ENCODE measurements around the gene MACROD2. TPM values are rescaled to one million over a fixed set of nuclear protein-coding genes. Genes with fewer than 3 reads are reported as not detected.
A peak's percentile ranks its signal among the peaks of the same experiment; 100 is the strongest.

Gene MACROD2
- polyA plus RNA-seq, 1 donor (not counting 4 experiments of a cell fraction or from before 2014, with no cell fraction given) = 0.71 TPM

GRCh38 chr20:15042723-15043122, 1047.4 kb downstream of the MACROD2 start:
- FAIRE-seq = no peak
- Histone ChIP-seq H3K27me3 (ENCODE audit: control insufficient read depth, extremely low read depth, insufficient read depth, low read length) (no peaks in the 10 kb centered on the region), H3K9ac (ENCODE audit: control insufficient read depth, extremely low read depth, insufficient read depth, low read length) (no peak overlapping the region), H3K4me1 (ENCODE audit: control insufficient read depth, extremely low read depth, insufficient read depth, low read length) (peaks cover 12% of the 10 kb centered on the region), H3K79me2 (ENCODE audit: control insufficient read depth, insufficient read depth, low read length) (no peaks in the 10 kb centered on the region), H3K4me2 (ENCODE audit: control insufficient read depth, extremely low read depth, insufficient read depth, low read depth, low read length) (no peak overlapping the region), H3K9me3 (ENCODE audit: control insufficient read depth, low read depth, low read length) (no peaks in the 10 kb centered on the region), H3K9me1 (ENCODE audit: control insufficient read depth, extremely low read depth, insufficient read depth, low read length) (no peaks in the 10 kb centered on the region), H2AFZ (ENCODE audit: control insufficient read depth, low read length) (no peak overlapping the region), H3K36me3 (ENCODE audit: control insufficient read depth in 2 of 2, extremely low read depth in 1 of 2, insufficient read depth in 2 of 2, low read length in 2 of 2) (no peaks in the 10 kb centered on the region), H3K27ac (ENCODE audit: control insufficient read depth, insufficient read depth, low read length) (no peak overlapping the region), H3K4me3 (ENCODE audit: control insufficient read depth in 2 of 3, extremely low read depth in 1 of 3, insufficient read depth in 2 of 3, low read depth in 1 of 3, low read length in 3 of 3) (no peak overlapping the region), H4K20me1 (ENCODE audit: control insufficient read depth, extremely low read depth, insufficient read depth, low read length) (no peaks in the 10 kb centered on the region)
- no peak for DNase-seq (ENCODE audit: low read depth, low spot score)
- TF ChIP-seq CTCF (optimal IDR thresholded peaks at IDR 0.05 in 1 of 3, IDR thresholded peaks at IDR 0.05 in 1 of 3, conservative IDR thresholded peaks at IDR 0.05 in 1 of 3; ENCODE audit: extremely low read depth in 1 of 3, insufficient read depth in 2 of 3, low read length in 3 of 3) (no peak), EZH2 (IDR thresholded peaks at IDR 0.05; ENCODE audit: low read length) (no peak)
- dilution Hi-C loops (cut with MboI; ENCODE audit: extremely low pct_ligation_motif_present, low sequenced_read_pairs) = no loop called here

- Histone ChIP-seq H3K4me3 (ENCODE audit: control insufficient read depth in 2 of 3, extremely low read depth in 1 of 3, insufficient read depth in 2 of 3, low read depth in 1 of 3, low read length in 3 of 3) (no peak overlapping the region), H3K79me2 (ENCODE audit: control insufficient read depth, insufficient read depth, low read length) (no peaks in the 10 kb centered on the region), H3K9me3 (ENCODE audit: control insufficient read depth, low read depth, low read length) (no peaks in the 10 kb centered on the region), H2AFZ (ENCODE audit: control insufficient read depth, low read length) (peak overlapping the region; percentile 70), H3K27me3 (ENCODE audit: control insufficient read depth, extremely low read depth, insufficient read depth, low read length) (no peaks in the 10 kb centered on the region), H3K9me1 (ENCODE audit: control insufficient read depth, extremely low read depth, insufficient read depth, low read length) (no peaks in the 10 kb centered on the region), H3K4me1 (ENCODE audit: control insufficient read depth, extremely low read depth, insufficient read depth, low read length) (peaks cover 12% of the 10 kb centered on the region), H3K36me3 (ENCODE audit: control insufficient read depth in 2 of 2, extremely low read depth in 1 of 2, insufficient read depth in 2 of 2, low read length in 2 of 2) (no peaks in the 10 kb centered on the region), H3K9ac (ENCODE audit: control insufficient read depth, extremely low read depth, insufficient read depth, low read length) (no peak overlapping the region), H4K20me1 (ENCODE audit: control insufficient read depth, extremely low read depth, insufficient read depth, low read length) (no peaks in the 10 kb centered on the region), H3K27ac (ENCODE audit: control insufficient read depth, insufficient read depth, low read length) (peak overlapping the region; percentile 33), H3K4me2 (ENCODE audit: control insufficient read depth, extremely low read depth, insufficient read depth, low read depth, low read length) (peak overlapping the region; percentile 35)
- dilution Hi-C loops (cut with MboI; ENCODE audit: extremely low pct_ligation_motif_present, low sequenced_read_pairs) = no loop called here
- FAIRE-seq (peak; percentile 84), DNase-seq (ENCODE audit: low read depth, low spot score) (no peak)
- TF ChIP-seq EZH2 (IDR thresholded peaks at IDR 0.05; ENCODE audit: low read length) (no peak), CTCF (optimal IDR thresholded peaks at IDR 0.05 in 1 of 3, IDR thresholded peaks at IDR 0.05 in 1 of 3, conservative IDR thresholded peaks at IDR 0.05 in 1 of 3; ENCODE audit: extremely low read depth in 1 of 3, insufficient read depth in 2 of 3, low read length in 3 of 3) (no peak)
Observed at GRCh38 chr20:15045246-15045645, 1049.9 kb downstream of the MACROD2 start.
